ENCODE measurements around the gene PDE4D.

DNA sequence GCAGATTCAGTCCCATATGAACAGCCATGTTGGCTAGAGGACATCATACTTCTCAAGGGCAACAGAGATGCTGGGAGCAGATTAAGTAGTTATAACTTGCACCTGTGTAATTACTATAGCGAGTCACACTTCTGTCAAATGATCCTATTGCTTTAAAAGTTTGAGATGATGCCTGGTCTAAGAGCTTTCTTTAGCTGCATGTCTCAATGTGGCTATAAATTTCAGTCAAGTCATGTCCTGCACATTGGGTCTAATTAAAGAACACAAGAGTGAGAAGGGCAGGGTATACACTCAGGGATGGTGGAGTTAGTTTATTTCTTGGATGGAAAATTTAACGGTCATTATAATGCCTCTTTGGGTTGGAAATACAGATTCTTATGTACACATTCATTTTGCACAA, 753.4 kb downstream of the PDE4D start:
- TF ChIP-seq, protein P1, sequence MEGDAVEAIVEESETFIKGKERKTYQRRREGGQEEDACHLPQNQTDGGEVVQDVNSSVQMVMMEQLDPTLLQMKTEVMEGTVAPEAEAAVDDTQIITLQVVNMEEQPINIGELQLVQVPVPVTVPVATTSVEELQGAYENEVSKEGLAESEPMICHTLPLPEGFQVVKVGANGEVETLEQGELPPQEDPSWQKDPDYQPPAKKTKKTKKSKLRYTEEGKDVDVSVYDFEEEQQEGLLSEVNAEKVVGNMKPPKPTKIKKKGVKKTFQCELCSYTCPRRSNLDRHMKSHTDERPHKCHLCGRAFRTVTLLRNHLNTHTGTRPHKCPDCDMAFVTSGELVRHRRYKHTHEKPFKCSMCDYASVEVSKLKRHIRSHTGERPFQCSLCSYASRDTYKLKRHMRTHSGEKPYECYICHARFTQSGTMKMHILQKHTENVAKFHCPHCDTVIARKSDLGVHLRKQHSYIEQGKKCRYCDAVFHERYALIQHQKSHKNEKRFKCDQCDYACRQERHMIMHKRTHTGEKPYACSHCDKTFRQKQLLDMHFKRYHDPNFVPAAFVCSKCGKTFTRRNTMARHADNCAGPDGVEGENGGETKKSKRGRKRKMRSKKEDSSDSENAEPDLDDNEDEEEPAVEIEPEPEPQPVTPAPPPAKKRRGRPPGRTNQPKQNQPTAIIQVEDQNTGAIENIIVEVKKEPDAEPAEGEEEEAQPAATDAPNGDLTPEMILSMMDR (conservative IDR thresholded peaks at IDR 0.05; ENCODE audit: low read depth, low read length), result no peak
- no peak for TF ChIP-seq EZH2 (IDR thresholded peaks at IDR 0.05; ENCODE audit: borderline replicate concordance, low read depth, low read length, poor library complexity, severe bottlenecking)
